Panc1 (cell line): ENCODE measurements around the gene RTL1. TPM values are rescaled to one million over a fixed set of nuclear protein-coding genes. Genes with fewer than 3 reads are reported as not detected.

ENCODE experiments used
- ATAC-seq: fragments of 200-7000 bp; cut with Tn5 transposase; 2 replicates; pipeline ENCODE4 v1.9.1; 2020; ENCODE audit warnings: mild to moderate bottlenecking, moderate library complexity
- BruUV-seq: library from RNA; stranded (reverse); fragments of 400-500 nt; replicated peaks from 2 replicates; lab custom pipeline; 2021; lab: Mats Ljungman, UMichigan
- CTCF ChIA-PET: fragments of 300-600 bp; sonication (Branson Sonifier 250); formaldehyde crosslinking; loops from one replicate; lab custom pipeline; 2022; ENCODE audit warnings: antibody characterized with exemption; lab: Charles Lee
- POLR2A ChIA-PET: fragments of 300-600 bp; sonication (Branson Sonifier 250); formaldehyde crosslinking; loops from one replicate; lab custom pipeline; 2022; ENCODE audit warnings: antibody characterized with exemption; lab: Charles Lee
- DNase-seq: peaks from one replicate; pipeline ENCODE4 v3.0.0-alpha.2; 2010; ENCODE audit warnings: low read depth, low spot score
- H3K27ac ChIP-seq: 2 replicates; pipeline ENCODE4 v1.5.1; 2011; ENCODE audit warnings: mild to moderate bottlenecking, low read length, inconsistent platforms
- H3K27me3 ChIP-seq: fragments of 200-500 bp; sonication (Bioruptor generic); 2 replicates; pipeline ENCODE4 v1.6.0; 2014; ENCODE audit warnings: low read length, inconsistent platforms; ENCODE audit not compliant: control insufficient read depth, insufficient read depth
- H3K36me3 ChIP-seq: fragments of 200-500 bp; sonication (Bioruptor generic); 2 replicates; pipeline ENCODE4 v1.5.1; 2014; ENCODE audit warnings: inconsistent platforms, mild to moderate bottlenecking, low read length, moderate library complexity; ENCODE audit not compliant: control insufficient read depth, insufficient read depth
- H3K4me1 ChIP-seq: 2 replicates; pipeline ENCODE4 v1.5.1; 2011; ENCODE audit warnings: inconsistent platforms, mild to moderate bottlenecking, low read length, moderate library complexity; ENCODE audit not compliant: control insufficient read depth, insufficient read depth
- H3K4me3 ChIP-seq, 2 experiments: 2 replicates each; pipeline ENCODE4 v1.5.1; 2011 to 2012; ENCODE audit warnings: low read depth in 2 of 2, low read length in 2 of 2, mild to moderate bottlenecking in 2 of 2, inconsistent platforms in 1 of 2, moderate library complexity in 1 of 2
- H3K9me3 ChIP-seq: fragments of 200-500 bp; sonication (Bioruptor generic); 2 replicates; pipeline ENCODE4 v1.5.1; 2014; ENCODE audit warnings: low read depth, mild to moderate bottlenecking, inconsistent platforms, low read length, moderate library complexity; ENCODE audit not compliant: control insufficient read depth, insufficient read depth
- CTCF ChIP-seq: fragments of 450-650 bp; IDR thresholded peaks from 2 replicates; pipeline ENCODE4 v1.5.1; 2017; ENCODE audit warnings: mild to moderate bottlenecking
- POLR2AphosphoS5 ChIP-seq: IDR thresholded peaks from 2 replicates; pipeline ENCODE4 v1.6.1; 2012; ENCODE audit warnings: mild to moderate bottlenecking, low read depth, low read length, moderate library complexity
- REST ChIP-seq, 2 experiments: IDR thresholded peaks; 2 replicates each; pipeline ENCODE4 v1.6.1; 2011 to 2012; ENCODE audit warnings: low read depth in 2 of 2, control low read depth in 1 of 2, low read length in 1 of 2, mild to moderate bottlenecking in 1 of 2, moderate library complexity in 1 of 2; ENCODE audit not compliant: insufficient read depth in 1 of 2
- SIN3A ChIP-seq: IDR thresholded peaks from 2 replicates; pipeline ENCODE4 v1.6.1; 2012; ENCODE audit warnings: low read depth, mild to moderate bottlenecking, low read length, moderate library complexity, borderline replicate concordance; ENCODE audit not compliant: insufficient read depth
- TCF7L2 ChIP-seq: IDR thresholded peaks from 2 replicates; pipeline ENCODE4 v1.6.1; 2011; ENCODE audit warnings: mild to moderate bottlenecking, low read depth, low read length, inconsistent platforms
- in situ Hi-C: cut with HindIII; loops from 2 replicates; pipeline ENCODE4 v1.10.0; 2016; ENCODE audit warnings: low sequenced_read_pairs, low pct_unique_long_range_greater_than_20kb
- intact Hi-C: fragments of 100-400 bp; cut with micrococcal nuclease; formaldehyde crosslinking; loops from one replicate; pipeline ENCODE4 v1.10.0; 2022; ENCODE audit not compliant: unreplicated experiment
- total RNA-seq: library from RNA; stranded (reverse); gene quantifications from one replicate; pipeline ENCODE4 v1.2.1, GENCODE V29; 2021; ENCODE audit not compliant: unreplicated experiment

Gene RTL1
- total RNA-seq, 1 experiment from 2014 or later = not detected

- ATAC-seq (peak; percentile 47; the same call in 1 of the 2 replicates), DNase-seq (no peak)
- H3K27ac ChIP-seq = no peak overlapping the region
- H3K4me3 ChIP-seq = no peak overlapping the region
- in situ Hi-C loops = no loop called here
- POLR2A ChIA-PET = no interaction called here
- BruUV-seq = no TSS peak
- CTCF ChIA-PET = no interaction called here
- TF ChIP-seq TCF7L2 = no peak
- TF ChIP-seq REST (IDR thresholded peaks at IDR 0.05; ENCODE audit: insufficient read depth in 1 of 2, low read depth in 2 of 2, low read length in 1 of 2) = no peak
- TF ChIP-seq CTCF = no peak
- no peak for TF ChIP-seq SIN3A
- TF ChIP-seq POLR2AphosphoS5 = no peak
- intact Hi-C loops = no loop called here
- H3K9me3 ChIP-seq = no peaks in the 10 kb centered on the region
- no peaks in the 10 kb centered on the region for H3K27me3 ChIP-seq
- no peaks in the 10 kb centered on the region for H3K4me1 ChIP-seq
- no peaks in the 10 kb centered on the region for H3K36me3 ChIP-seq
These were observed 42.2 kb downstream of the RTL1 start for GRCh38 chr14:100861188-100861936.

GRCh38 chr14:100860556-100861187 lies 42.9 kb downstream of the RTL1 start:
- ChIA-PET POLR2A (no interaction called here), CTCF (no interaction called here)
- in situ Hi-C loops (no loop called here), intact Hi-C loops (no loop called here)
- Histone ChIP-seq H3K4me3 (no peak overlapping the region), H3K4me1 (no peaks in the 10 kb centered on the region), H3K27ac (no peak overlapping the region), H3K27me3 (no peaks in the 10 kb centered on the region), H3K36me3 (no peaks in the 10 kb centered on the region), H3K9me3 (no peaks in the 10 kb centered on the region)
- ATAC-seq = no peak
- DNase-seq = no peak
- no peak for TF ChIP-seq REST (IDR thresholded peaks at IDR 0.05; ENCODE audit: insufficient read depth in 1 of 2, low read depth in 2 of 2, low read length in 1 of 2)
- no peak for TF ChIP-seq SIN3A
- TF ChIP-seq TCF7L2 = no peak
- no peak for TF ChIP-seq POLR2AphosphoS5
- no peak for TF ChIP-seq CTCF
- no TSS peak for BruUV-seq
